Transverse colon (tissue), 4 donors: ENCODE measurements around the gene MAGI1. TPM values are rescaled to one million over a fixed set of nuclear protein-coding genes. Genes with fewer than 3 reads are reported as not detected.

Experiments
- DNase-seq: peaks from one replicate; pipeline ENCODE4 v3.0.0-alpha.2; 2019
- H3K27ac ChIP-seq, 4 donors: fragments of 200-600 bp; sonication (generic); 2 replicates each; pipeline ENCODE4 v1.5.1; 2016 to 2018; ENCODE audit warnings: inconsistent platforms in 4 of 4
- H3K27me3 ChIP-seq: fragments of 200-600 bp; sonication (generic); 2 replicates; pipeline ENCODE4 v1.5.1; 2017; ENCODE audit warnings: inconsistent platforms
- H3K36me3 ChIP-seq, 4 donors: fragments of 200-600 bp; sonication (generic); 2 replicates each; pipeline ENCODE4 v1.5.1; 2017 to 2019; ENCODE audit warnings: inconsistent platforms in 4 of 4
- H3K4me1 ChIP-seq, 4 donors: fragments of 200-600 bp; sonication (generic); 2 replicates each; pipeline ENCODE4 v1.5.1; 2017 to 2020; ENCODE audit warnings: inconsistent platforms in 4 of 4
- H3K4me3 ChIP-seq, 4 donors: fragments of 200-600 bp; sonication (generic); 1 replicate in 1 of 4; 2 replicates in 3 of 4; pipeline versions ENCODE4 v1.5.1 to v1.6.1; 2017 to 2019; ENCODE audit warnings: inconsistent platforms in 4 of 4
- H3K9me3 ChIP-seq, 2 donors: fragments of 200-600 bp; sonication (generic); 2 replicates each; pipeline ENCODE4 v1.5.1; 2017 to 2019; ENCODE audit warnings: inconsistent platforms in 2 of 2
- CTCF ChIP-seq, 5 experiments: fragments of 200-600 bp in 3 of 5; fragments of 450-650 bp in 2 of 5; sonication (generic) in 3 of 5; IDR thresholded peaks; 1 replicate in 2 of 5; 2 replicates in 3 of 5; pipeline ENCODE4 v1.5.1; 2016 to 2017; ENCODE audit warnings: antibody characterized with exemption in 5 of 5, inconsistent platforms in 3 of 5, mild to moderate bottlenecking in 2 of 5, moderate library complexity in 1 of 5
- EP300 ChIP-seq: sonication (generic); formaldehyde crosslinking; IDR thresholded peaks from one replicate; pipeline ENCODE4 v1.6.1; 2017; ENCODE audit warnings: antibody characterized with exemption, low read depth
- POLR2A ChIP-seq: fragments of 450-650 bp; IDR thresholded peaks from one replicate; pipeline ENCODE4 v1.6.1; 2016; ENCODE audit warnings: antibody characterized with exemption, mild to moderate bottlenecking, moderate library complexity
- POLR2AphosphoS5 ChIP-seq, 3 donors: sonication (generic); formaldehyde crosslinking; IDR thresholded peaks; one replicate each; pipeline ENCODE4 v1.6.1; 2016; ENCODE audit warnings: antibody characterized with exemption in 3 of 3
- WGBS, 2 donors: methylation state at CpG; one replicate each; pipeline ENCODE4 v1.1.5; 2018; ENCODE audit warnings: low coverage in 1 of 2; 5-methylcytosine and 5-hydroxymethylcytosine counted together
- in situ Hi-C, 4 donors: fragments of 200-750 bp; cut with MboI; loops; one replicate each; pipeline versions ENCODE4 v1.15.0 to v1.15.1; 2017; ENCODE audit warnings: low sequenced_read_pairs in 3 of 4, low pct_ligation_motif_present in 1 of 4, low pct_unique_long_range_greater_than_20kb in 1 of 4
- intact Hi-C: fragments of 100-400 bp; cut with DNase I; formaldehyde crosslinking; loops from one replicate; pipeline ENCODE4 v1.15.1; 2023; ENCODE audit warnings: low total_unique reads
- total RNA-seq, 4 donors: library from RNA; depleted of rRNA; stranded (reverse); fragments of >200 nt; gene quantifications; one replicate each; pipeline ENCODE4 v1.1.0, GENCODE V29; 2016

MAGI1 gene
- total RNA-seq, 4 donors from 2014 or later, result 50.8 to 190 (median 67.4) TPM

GRCh38 chr3:65939184-65939583 lies 99.5 kb downstream of the MAGI1 start:
- TF ChIP-seq POLR2A, result no peak
- H3K9me3 ChIP-seq, result no peaks in the 10 kb centered on the region
- H3K36me3 ChIP-seq, result no peaks in the 10 kb centered on the region
- intact Hi-C loops, result no loop called here
- in situ Hi-C loops, result no loop called here
- no peak for DNase-seq
- H3K4me1 ChIP-seq, result peaks cover 0 to 20% (median 5%) of the 10 kb centered on the region in 4 donors
- no peaks in the 10 kb centered on the region for H3K27me3 ChIP-seq
- WGBS, 2 donors, result 80 to 83% methylated on average over 2 of the region's 2 CpGs
- H3K4me3 ChIP-seq, result no peak overlapping the region
- no peak overlapping the region for H3K27ac ChIP-seq

- TF ChIP-seq POLR2AphosphoS5 (IDR thresholded peaks at IDR 0.05) (no peak), EP300 (no peak), CTCF (IDR thresholded peaks at IDR 0.05) (no peak), POLR2A (no peak)
- no peak for DNase-seq
- intact Hi-C loops, result no loop called here
- H3K27ac ChIP-seq, result no peak overlapping the region
- no peaks in the 10 kb centered on the region for H3K36me3 ChIP-seq
- in situ Hi-C loops, result no loop called here
- peaks cover 0 to 20% (median 5%) of the 10 kb centered on the region in 4 donors for H3K4me1 ChIP-seq
- no peaks in the 10 kb centered on the region for H3K9me3 ChIP-seq
- no peak overlapping the region for H3K4me3 ChIP-seq
- no peaks in the 10 kb centered on the region for H3K27me3 ChIP-seq
- WGBS, 2 donors, result 82 to 96% methylated on average over 3 to 4 of the region's 4 CpGs
Measured at GRCh38 chr3:65938676-65939075, 100.0 kb downstream of the MAGI1 start.

GRCh38 chr3:65938147-65938546 lies 100.6 kb downstream of the MAGI1 start:
- DNase-seq, result no peak
- intact Hi-C loops, result no loop called here
- in situ Hi-C loops, result no loop called here
- Histone ChIP-seq H3K9me3 (no peaks in the 10 kb centered on the region), H3K27ac (no peak overlapping the region), H3K4me1 (peaks cover 0 to 20% (median 5%) of the 10 kb centered on the region in 4 donors), H3K36me3 (no peaks in the 10 kb centered on the region), H3K4me3 (no peak overlapping the region), H3K27me3 (no peaks in the 10 kb centered on the region)
- WGBS, 2 donors, result 74 to 85% methylated on average over 1 of the region's 1 CpG
- TF ChIP-seq EP300 (no peak), POLR2AphosphoS5 (IDR thresholded peaks at IDR 0.05) (no peak), POLR2A (no peak), CTCF (IDR thresholded peaks at IDR 0.05) (no peak)

GRCh38 chr3:65936908-65937638 lies 101.6 kb downstream of the MAGI1 start:
- WGBS, 2 donors, result 46 to 48% methylated on average over 2 to 5 of the region's 5 CpGs
- TF ChIP-seq CTCF (IDR thresholded peaks at IDR 0.05) (no peak), EP300 (no peak), POLR2AphosphoS5 (IDR thresholded peaks at IDR 0.05) (no peak), POLR2A (no peak)
- intact Hi-C loops, result no loop called here

More at GRCh38 chr3:65936908-65937638, 101.6 kb downstream of the MAGI1 start:
- peak overlapping the region in 3 of 4 donors; percentile 26 to 70 (median 38) for H3K27ac ChIP-seq
- H3K9me3 ChIP-seq, result no peaks in the 10 kb centered on the region
- H3K36me3 ChIP-seq, result no peaks in the 10 kb centered on the region
- peaks cover 0 to 13% (median 5%) of the 10 kb centered on the region in 4 donors for H3K4me1 ChIP-seq
- no peak for DNase-seq
- H3K27me3 ChIP-seq, result no peaks in the 10 kb centered on the region
- in situ Hi-C loops, result no loop called here
- H3K4me3 ChIP-seq, result no peak overlapping the region
